ENCODE results near the gene SLC16A8.
"Not testable (repeated sequence)": the region's sequence is repeated elsewhere in the genome, so short reads cannot be mapped to it uniquely, and the experiment has no call there.

The SLC16A8 gene

GRCh38 chr22:38040953-38041759 lies 42.8 kb downstream of the SLC16A8 start:
- no peak for DNase-seq

GRCh38 chr22:38038890-38039812 lies 44.8 kb downstream of the SLC16A8 start:
- DNase-seq = no peak

GRCh38 chr22:38038426-38038825 lies 45.6 kb downstream of the SLC16A8 start:
- DNase-seq = no peak

- not testable (repeated sequence) for DNase-seq
These were observed 46.4 kb downstream of the SLC16A8 start for GRCh38 chr22:38037367-38038150.

- no peak for DNase-seq
These were observed 47.5 kb downstream of the SLC16A8 start for GRCh38 chr22:38036392-38037062.

- DNase-seq = no peak
These were observed 48.5 kb downstream of the SLC16A8 start for GRCh38 chr22:38035530-38035885.

- no peak for DNase-seq
These were observed 49.0 kb downstream of the SLC16A8 start for GRCh38 chr22:38034884-38035529.

- DNase-seq = no peak
These were observed 49.6 kb downstream of the SLC16A8 start for GRCh38 chr22:38034278-38034882.

- no peak for DNase-seq
These were observed 50.3 kb downstream of the SLC16A8 start for GRCh38 chr22:38033522-38034277.

- DNase-seq = no peak
These were observed 51.1 kb downstream of the SLC16A8 start for GRCh38 chr22:38032681-38033521.

- no peak for DNase-seq
These were observed 52.5 kb downstream of the SLC16A8 start for GRCh38 chr22:38031491-38031890.

GRCh38 chr22:38030311-38031133 lies 53.5 kb downstream of the SLC16A8 start:
- DNase-seq = no peak

- DNase-seq = no peak
These were observed 54.1 kb downstream of the SLC16A8 start for GRCh38 chr22:38029901-38030300.

- DNase-seq = no peak
These were observed 54.6 kb downstream of the SLC16A8 start for GRCh38 chr22:38029370-38029769.

- DNase-seq = no peak
These were observed 55.4 kb downstream of the SLC16A8 start for GRCh38 chr22:38028344-38029130.

All from activated CD8-positive, alpha-beta memory T cell treated with anti-CD3 and anti-CD28 coated beads, Interleukin-2, amount 50 U/mL, for 4 hours (primary cell).